SK-N-DZ (cell line): ENCODE measurements around the gene SPAST. TPM values are rescaled to one million over a fixed set of nuclear protein-coding genes. Genes with fewer than 3 reads are reported as not detected.
"Not testable (repeated sequence)": the region's sequence is repeated elsewhere in the genome, so short reads cannot be mapped to it uniquely, and the experiment has no call there.

ENCODE experiments used
- DNase-seq: peaks from one replicate; pipeline ENCODE4 v3.0.0-alpha.2; 2015; ENCODE audit warnings: low spot score
- polyA plus RNA-seq, 2 experiments: library from polyadenylated mRNA; depleted of rRNA; stranded (reverse); fragments of >200 nt; gene quantifications; 2 replicates each; pipeline ENCODE4 v1.2.3, GENCODE V29; 2014

SPAST gene
- 30.6 and 32.4 TPM in 2 replicates for polyA plus RNA-seq (2014; cell fraction: cytosol; rRNA removed)
- polyA plus RNA-seq (2014; cell fraction: nucleus; rRNA removed), result 11.3 and 12.9 TPM in 2 replicates

DNA sequence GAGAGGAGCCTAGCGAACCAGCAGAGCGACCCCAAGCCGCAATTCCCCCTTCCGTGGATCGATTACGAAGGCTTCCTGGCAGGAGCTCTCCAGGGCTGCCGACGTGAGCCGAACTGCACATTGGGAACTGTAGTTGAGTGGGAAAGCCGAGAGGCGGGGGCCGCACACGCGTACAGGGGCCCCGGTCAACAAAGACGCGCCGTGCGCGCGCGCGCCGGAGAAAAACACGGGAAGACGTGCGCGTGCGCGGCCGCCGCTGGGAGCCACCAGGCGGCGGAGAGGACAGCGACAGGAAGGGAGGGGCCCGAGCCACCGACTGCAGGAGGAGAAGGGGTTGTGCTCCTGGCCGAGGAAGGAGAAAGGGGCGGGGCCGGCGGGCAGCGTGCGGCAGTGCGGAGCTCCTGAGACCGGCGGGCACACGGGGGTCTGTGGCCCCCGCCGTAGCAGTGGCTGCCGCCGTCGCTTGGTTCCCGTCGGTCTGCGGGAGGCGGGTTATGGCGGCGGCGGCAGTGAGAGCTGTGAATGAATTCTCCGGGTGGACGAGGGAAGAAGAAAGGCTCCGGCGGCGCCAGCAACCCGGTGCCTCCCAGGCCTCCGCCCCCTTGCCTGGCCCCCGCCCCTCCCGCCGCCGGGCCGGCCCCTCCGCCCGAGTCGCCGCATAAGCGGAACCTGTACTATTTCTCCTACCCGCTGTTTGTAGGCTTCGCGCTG is at the start of gene SPAST:
SPAST (plus strand) TSS at position 247 of the 711 bp plus-strand sequence; CDS start at position 523, 276 bp downstream.
- DNase-seq, result peak; percentile 99

DNA sequence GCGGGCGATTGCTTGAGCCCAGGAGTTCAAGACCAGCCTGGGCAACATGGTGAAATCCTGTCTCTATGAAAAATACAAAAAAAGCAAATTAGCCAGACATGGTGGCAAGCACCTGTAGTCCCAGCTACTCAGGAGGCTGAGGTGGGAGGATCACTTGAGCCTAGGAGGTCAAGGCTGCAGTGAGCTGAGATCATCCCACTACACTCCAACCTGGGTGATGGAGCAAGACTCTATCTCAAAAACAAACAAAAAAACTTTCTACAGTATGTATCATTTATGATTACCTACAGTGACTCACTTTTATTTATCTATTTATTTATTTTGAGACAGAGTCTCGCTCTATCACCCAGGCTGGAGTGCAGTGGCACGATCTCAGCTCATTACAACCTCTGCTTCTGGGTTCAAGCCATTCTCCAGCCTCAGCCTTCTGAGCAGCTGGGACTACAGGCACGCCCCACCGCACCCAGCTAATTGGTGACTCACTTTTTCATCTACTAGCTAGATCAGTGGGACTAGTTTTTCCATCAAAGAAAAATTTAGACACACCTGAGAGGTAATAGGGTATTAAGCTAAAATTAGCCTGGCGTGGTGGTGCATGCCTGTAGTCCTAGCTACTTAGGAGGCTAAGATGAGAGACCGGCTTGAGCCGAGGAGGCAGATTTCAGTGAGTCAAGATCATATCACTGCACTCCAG is 44.4 kb upstream of the SPAST start:
- DNase-seq, result not testable (repeated sequence)

DNA sequence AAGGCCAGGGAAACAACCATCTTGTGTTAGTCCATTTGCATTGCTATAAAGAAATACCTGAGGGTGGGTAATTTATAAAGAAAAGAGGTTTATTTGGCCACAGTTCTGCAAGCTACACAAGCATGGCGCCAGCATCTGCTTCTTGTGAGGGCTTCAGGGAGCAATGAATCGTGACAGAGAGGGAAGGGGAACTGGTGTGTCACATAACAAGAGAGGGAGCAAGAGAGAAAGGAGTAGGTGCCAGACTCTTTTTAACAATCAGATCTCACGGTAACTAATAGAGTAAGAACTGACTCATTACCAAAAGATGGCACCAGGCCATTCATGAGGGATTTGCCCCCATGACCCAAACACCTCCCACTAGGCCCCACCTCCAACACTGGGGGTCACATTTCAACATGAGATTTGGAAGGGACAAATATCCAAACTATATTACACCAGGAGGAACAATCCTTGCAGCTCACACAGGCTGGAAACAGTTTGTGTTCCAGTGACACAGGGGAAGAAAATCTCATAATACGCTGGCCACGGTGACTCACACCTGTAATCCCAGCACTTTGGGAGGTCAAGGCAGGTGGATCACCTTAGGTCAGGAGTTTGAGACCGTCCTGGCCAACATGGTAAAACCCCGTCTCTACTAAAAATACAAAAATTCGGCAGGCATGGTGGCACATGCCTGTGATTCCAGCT is 29.0 kb upstream of the SPAST start:
- peak; percentile 10 for DNase-seq

GRCh38 chr2:32039447-32040219 is 23.7 kb upstream of the SPAST start, which contains the start of gene DPY30:
DPY30 (minus strand) TSS chr2:32039805; CDS start chr2:32039456, 349 bp downstream.
- DNase-seq, result peak; percentile 94

DNA sequence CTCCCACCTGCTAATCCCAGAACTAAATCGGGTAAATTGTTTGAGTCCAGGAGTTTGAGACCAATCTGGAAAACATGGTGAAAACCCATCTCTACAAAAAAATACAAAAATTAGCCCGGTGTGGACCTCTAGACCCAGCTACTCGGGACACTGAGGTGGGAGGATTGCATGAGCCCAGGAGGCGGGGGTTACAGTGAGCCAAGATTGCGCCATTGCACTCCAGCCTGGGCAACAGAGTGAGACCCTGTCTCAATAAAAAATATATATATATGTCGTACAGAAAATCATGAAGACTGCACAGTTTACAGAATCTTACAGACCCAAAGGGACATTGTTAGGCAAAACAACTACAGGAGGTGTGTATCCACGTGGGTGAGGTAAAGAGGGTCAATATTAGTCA is 19.8 kb upstream of the SPAST start:
- DNase-seq, result no peak

DNA sequence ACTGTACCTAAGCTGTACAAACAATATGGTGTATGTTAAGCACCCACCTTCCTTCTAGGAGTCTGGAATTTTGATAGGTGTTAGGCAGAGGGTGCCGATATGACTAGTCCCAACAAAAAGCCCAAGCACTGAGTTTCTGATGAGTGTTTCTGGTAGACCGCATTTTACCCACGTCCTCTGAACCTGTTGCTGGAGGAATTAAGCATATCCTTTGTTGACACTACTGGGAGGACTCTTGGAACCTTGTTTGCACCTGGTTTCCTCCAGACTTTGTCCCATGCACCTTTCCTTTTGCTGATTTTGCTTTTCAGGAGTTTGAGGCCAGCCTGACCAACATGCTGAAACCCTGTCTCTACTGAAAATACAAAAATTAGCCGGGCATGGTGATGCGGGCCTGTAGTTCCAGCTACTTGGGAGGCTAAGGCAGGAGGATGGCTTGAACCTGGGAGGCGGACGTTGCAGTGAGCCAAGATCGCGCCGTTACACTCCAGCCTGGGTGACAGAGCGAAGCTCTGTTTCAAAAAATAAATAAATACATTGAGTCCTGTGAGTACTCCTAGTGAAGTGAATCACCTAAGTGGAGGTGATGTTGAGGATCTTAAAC is 11.4 kb upstream of the SPAST start:
- no peak for DNase-seq

DNA sequence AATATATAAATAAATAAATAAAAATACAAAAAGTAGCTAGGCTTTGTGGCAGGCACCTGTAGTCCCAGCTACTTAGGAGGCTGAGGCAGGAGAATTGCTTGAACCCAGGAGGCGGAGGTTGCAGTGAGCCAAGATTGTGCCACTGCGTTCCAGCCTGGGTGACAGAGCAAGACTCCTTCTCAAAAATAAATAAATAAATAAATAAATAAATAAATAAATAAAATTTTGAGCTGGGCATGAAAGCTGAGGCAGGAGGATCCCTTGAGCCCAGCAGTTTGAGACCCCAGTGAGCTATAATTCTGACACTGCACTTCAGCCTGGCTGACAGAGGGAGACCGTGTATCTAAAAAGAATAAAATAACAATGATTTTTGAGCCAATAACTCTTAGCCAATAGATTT is 8.8 kb upstream of the SPAST start:
- not testable (repeated sequence) for DNase-seq

GRCh38 chr2:32058130-32058529 is 5.2 kb upstream of the SPAST start:
- no peak for DNase-seq

DNA sequence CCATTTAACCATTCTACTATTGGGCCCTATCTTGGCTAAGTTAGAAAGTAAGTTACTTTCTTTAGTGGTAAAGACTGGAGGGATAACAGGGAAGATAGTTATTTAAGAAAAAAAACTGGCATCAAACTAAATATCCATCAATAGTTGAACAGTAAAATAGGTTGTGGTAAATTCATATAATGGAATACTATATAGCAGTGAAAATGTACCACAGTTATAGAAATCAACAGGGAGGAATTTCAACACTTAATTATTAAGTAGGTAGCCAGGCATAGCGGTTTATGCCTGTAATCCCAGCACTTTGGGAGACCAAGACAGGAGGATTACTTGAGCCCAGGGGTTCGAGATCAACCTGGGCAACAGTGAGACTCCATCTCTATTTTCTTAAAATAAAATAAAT is 3.1 kb upstream of the SPAST start:
- no peak for DNase-seq

DNA sequence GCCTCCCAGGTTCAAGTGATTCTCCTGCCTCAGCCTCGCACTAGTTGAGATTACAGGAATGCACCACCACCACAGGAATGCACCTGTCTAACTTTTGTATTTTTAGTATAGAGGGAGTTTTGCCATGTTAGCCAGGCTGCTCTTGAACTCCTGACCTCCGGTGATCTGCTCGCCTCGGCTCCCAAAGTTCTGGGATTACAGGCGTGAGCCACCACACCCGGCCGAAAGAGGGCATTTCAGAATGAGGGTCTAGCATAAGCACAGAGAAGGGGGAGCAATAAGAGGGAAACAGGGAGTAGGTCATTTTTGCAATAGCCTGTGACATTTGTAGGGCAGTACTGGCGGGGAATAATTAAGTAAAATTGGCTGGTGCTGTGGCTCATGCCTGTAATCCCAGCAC is 1.9 kb upstream of the SPAST start:
- DNase-seq, result no peak

DNA sequence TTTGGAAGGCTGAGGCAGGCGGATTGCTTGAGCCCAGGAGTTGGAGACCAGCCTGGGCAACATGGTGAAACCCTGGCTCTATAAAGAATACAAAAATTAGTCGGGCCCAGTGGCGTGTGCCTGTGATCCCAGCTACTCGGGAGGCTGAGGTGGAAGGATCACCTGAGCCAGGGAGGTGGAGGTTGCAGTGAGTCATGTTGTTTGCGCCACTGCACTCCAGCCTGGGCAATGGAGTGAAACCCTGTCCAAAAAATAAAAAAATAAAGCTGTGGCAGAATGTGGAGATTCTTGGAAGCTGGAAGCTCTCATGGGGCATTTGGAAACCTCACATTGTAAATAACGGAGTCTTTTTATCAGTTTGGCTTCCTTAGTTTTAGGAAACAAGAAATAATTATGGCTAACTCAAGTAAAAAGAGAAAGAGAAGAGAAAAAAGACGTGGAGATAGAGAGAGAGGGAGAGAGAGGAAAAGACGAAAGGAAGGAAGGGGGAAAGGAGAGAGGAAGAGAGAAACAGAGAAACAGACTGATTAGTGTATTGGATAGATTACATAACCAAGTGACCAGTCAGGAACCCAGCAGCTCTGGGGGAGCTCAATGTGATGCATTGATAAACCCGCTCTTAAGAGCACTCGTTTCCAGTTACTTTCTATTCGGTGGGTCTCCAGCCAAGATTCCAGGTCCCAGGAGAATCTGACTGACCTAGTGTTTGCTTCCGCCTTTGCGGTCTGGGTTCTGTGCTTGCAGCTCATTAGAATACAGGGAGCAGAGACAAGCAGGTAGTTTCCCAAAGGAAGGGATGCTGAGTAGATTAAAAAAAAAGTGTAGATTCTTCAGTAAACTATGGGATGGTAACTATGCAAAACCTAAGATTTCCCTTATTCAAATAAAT is 1.1 kb upstream of the SPAST start:
- DNase-seq, result peak; percentile 65

DNA sequence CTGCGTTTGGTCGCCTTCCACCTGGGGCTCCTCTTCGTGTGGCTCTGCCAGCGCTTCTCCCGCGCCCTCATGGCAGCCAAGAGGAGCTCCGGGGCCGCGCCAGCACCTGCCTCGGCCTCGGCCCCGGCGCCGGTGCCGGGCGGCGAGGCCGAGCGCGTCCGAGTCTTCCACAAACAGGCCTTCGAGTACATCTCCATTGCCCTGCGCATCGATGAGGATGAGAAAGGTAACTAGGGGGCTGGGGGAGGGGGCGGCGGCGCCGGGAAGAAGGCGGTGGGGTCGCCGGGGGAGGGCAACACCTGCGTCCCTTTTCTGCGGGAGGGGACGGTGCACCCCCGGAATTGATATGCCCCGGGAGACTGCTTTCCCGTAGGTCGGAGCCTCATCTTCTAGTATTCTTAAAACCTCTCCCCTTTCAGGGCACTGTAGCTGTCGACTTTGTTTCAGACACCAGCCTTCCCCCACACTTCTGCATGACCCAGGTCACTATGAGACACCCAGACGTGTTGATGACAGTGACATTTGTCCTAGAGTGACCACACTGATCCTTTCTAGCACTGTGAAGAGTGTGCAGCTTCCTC is 755 bp downstream of the SPAST start:
- DNase-seq, result peak; percentile 18

GRCh38 chr2:32064713-32065112 is 1.4 kb downstream of the SPAST start:
- no peak for DNase-seq

GRCh38 chr2:32067549-32067948 is 4.2 kb downstream of the SPAST start:
- DNase-seq, result no peak

DNA sequence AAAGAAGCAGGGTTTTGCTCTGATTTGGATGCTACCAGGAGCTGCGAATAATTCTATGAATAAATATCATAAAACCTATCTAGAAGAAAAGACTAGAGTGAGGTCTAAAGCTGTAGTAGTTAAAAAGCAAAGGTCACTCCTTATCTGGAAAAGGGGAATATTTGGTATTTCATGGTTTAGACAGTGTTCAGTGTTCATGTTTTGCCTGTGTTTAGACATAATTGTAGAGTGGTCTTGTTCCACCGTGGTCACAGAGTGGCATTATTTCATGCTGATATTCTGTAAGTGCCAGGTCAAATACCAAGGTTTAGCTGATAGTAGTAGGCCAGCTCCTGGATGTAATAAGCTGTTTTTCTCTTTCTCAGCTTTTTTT is 10.8 kb downstream of the SPAST start:
- no peak for DNase-seq

DNA sequence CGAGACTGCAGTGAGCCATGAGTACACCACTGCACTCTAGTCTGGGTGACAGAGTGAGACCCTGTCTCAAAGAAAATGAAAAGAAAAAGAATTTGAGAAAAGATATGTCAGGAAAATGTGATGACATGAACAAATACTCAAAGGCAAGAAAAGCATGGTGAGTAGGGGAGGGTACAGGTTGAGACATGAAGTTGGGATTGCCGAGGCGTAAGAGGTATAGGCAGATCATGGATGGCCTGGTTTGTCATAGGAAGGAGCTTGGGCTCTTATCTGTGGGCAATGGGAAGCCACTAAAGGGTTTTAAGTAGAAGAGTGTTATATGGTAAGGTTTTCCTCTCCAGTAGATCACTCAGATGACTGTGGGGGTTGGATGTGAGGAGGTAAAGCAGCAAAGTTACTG is 32.3 kb downstream of the SPAST start:
- no peak for DNase-seq

DNA sequence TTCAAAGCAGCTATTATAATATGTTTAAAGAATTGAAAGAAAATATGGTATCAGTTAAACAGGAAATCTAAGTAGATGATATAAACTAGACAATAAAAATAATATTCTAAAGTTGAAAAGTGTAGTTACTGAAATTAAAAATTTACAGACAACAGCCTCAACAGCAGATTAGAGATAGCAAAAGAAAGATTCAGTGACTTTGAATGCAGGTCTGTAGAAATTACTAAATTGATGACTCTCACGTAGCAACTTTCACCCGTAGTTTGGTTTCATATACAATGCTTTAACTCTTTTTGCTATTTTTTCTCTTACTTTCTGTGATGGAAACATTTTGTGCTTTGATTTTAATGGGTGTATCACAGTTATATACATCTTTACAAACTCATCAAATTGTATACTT is 44.8 kb downstream of the SPAST start:
- DNase-seq, result no peak

- DNase-seq, result no peak
Measured at GRCh38 chr2:32118055-32118454, 54.7 kb downstream of the SPAST start.

DNA sequence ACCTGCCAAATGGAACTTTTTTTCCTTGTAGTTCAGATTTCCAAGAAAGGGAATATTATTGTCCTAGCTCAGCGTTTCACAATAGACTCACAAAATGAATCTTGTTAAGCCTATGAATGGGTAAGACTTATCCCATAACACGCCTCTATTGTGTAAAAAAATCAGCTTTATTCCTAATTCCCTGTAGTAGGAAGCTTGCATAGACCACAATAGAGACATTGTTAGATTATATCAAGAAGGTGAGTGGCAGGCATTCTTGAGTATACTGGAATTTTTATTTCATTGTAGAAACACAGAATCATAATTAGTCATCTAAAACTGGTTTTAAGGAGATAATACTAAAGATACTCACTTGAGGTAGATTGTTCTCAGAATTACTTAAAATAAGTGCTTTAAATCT is 55.8 kb downstream of the SPAST start:
- no peak for DNase-seq

- no peak for DNase-seq
Measured at GRCh38 chr2:32124660-32125059, 61.3 kb downstream of the SPAST start.
